GM12873 (cell line): ENCODE measurements around the gene CHP2.

ENCODE experiments used
- CTCF ChIP-seq: IDR thresholded peaks from 2 replicates; pipeline ENCODE4 v1.5.1; 2012; ENCODE audit warnings: low read depth, mild to moderate bottlenecking, moderate library complexity, low read length, control low read depth; ENCODE audit not compliant: insufficient read depth; ENCODE audit errors: missing control alignments

Gene CHP2

GRCh38 chr16:23781176-23781575 is 26.4 kb downstream of the CHP2 start:
- TF ChIP-seq CTCF: no peak

- no peak for TF ChIP-seq CTCF
Observed at GRCh38 chr16:23784811-23785447, 30.1 kb downstream of the CHP2 start.

- no peak for TF ChIP-seq CTCF
Observed at GRCh38 chr16:23785842-23786241, 31.0 kb downstream of the CHP2 start.

- TF ChIP-seq CTCF: no peak
Observed at GRCh38 chr16:23786964-23787561, 32.2 kb downstream of the CHP2 start.

- TF ChIP-seq CTCF: no peak
Observed at GRCh38 chr16:23788685-23789084, 33.9 kb downstream of the CHP2 start.

GRCh38 chr16:23795378-23795777 is 40.6 kb downstream of the CHP2 start:
- no peak for TF ChIP-seq CTCF

- TF ChIP-seq CTCF: no peak
Observed at GRCh38 chr16:23796941-23797340, 42.1 kb downstream of the CHP2 start.
